Parathyroid adenoma (tissue), 2 donors: ENCODE measurements around the gene SLC35A4.

ENCODE experiments used
- H2AFZ ChIP-seq: fragments of 300-600 bp; sonication (generic); one replicate; pipeline ENCODE4 v1.7.0; 2017; ENCODE audit warnings: antibody characterized with exemption, mild to moderate bottlenecking
- H3K27ac ChIP-seq: fragments of 300-600 bp; sonication (generic); one replicate; pipeline ENCODE4 v1.7.0; 2017
- H3K27me3 ChIP-seq: fragments of 300-600 bp; sonication (generic); one replicate; pipeline ENCODE4 v1.7.0; 2017; ENCODE audit warnings: low read length; ENCODE audit not compliant: control insufficient read depth, insufficient read depth
- H3K36me3 ChIP-seq: fragments of 300-600 bp; sonication (generic); one replicate; pipeline ENCODE4 v1.7.0; 2017; ENCODE audit warnings: low read length; ENCODE audit not compliant: control insufficient read depth, insufficient read depth
- H3K4me1 ChIP-seq: fragments of 300-600 bp; sonication (generic); one replicate; pipeline ENCODE4 v1.7.0; 2017; ENCODE audit warnings: control low read depth
- H3K4me2 ChIP-seq: fragments of 300-600 bp; sonication (generic); one replicate; pipeline ENCODE4 v1.7.0; 2017; ENCODE audit warnings: low read length
- H3K4me3 ChIP-seq: fragments of 300-600 bp; sonication (generic); one replicate; pipeline ENCODE4 v1.7.0; 2017; ENCODE audit warnings: low read depth, low read length
- H3K79me2 ChIP-seq: fragments of 300-600 bp; sonication (generic); one replicate; pipeline ENCODE4 v1.7.0; 2017; ENCODE audit warnings: control low read depth
- H3K9ac ChIP-seq: fragments of 300-600 bp; sonication (generic); one replicate; pipeline ENCODE4 v1.7.0; 2017; ENCODE audit warnings: mild to moderate bottlenecking
- H3K9me3 ChIP-seq: fragments of 300-600 bp; sonication (generic); one replicate; pipeline ENCODE4 v1.7.0; 2017; ENCODE audit warnings: low read length; ENCODE audit not compliant: control insufficient read depth
- TF ChIP-seq, protein P1 (sequence below): fragments of 300-600 bp; sonication (generic); IDR thresholded peaks from one replicate; pipeline ENCODE4 v1.7.0; 2017; ENCODE audit warnings: antibody characterized with exemption, mild to moderate bottlenecking
- donor health status: primary hyperparathyroidism.

The SLC35A4 gene

DNA sequence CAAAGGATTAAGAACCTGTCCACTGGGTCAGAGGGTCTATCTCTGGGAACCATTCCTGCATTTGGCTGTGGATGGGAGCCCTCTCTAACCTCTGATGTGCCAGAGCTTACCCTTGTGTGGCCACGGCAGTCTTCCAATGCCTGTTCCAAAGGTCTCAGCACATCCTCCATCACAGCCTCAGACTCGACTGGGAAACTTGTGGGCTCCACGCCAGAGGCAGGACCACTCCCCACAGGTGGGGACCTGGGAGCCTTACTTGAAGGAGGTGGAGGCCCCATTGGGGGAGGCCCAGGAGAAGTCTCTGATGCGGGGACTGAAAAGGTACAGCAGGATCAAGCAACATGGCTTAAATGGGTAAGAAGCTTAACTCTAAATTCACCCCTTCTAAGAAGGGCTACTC lies 12.8 kb upstream of the SLC35A4 start:
- Histone ChIP-seq H3K9ac (no peak overlapping the region), H2AFZ (no peak overlapping the region), H3K79me2 (peaks cover 16% of the 10 kb centered on the region), H3K36me3 (no peaks in the 10 kb centered on the region), H3K9me3 (no peaks in the 10 kb centered on the region), H3K4me2 (no peak overlapping the region), H3K4me1 (peaks cover 15% of the 10 kb centered on the region), H3K27ac (no peak overlapping the region), H3K27me3 (no peaks in the 10 kb centered on the region), H3K4me3 (no peak overlapping the region)
- TF ChIP-seq, protein P1, sequence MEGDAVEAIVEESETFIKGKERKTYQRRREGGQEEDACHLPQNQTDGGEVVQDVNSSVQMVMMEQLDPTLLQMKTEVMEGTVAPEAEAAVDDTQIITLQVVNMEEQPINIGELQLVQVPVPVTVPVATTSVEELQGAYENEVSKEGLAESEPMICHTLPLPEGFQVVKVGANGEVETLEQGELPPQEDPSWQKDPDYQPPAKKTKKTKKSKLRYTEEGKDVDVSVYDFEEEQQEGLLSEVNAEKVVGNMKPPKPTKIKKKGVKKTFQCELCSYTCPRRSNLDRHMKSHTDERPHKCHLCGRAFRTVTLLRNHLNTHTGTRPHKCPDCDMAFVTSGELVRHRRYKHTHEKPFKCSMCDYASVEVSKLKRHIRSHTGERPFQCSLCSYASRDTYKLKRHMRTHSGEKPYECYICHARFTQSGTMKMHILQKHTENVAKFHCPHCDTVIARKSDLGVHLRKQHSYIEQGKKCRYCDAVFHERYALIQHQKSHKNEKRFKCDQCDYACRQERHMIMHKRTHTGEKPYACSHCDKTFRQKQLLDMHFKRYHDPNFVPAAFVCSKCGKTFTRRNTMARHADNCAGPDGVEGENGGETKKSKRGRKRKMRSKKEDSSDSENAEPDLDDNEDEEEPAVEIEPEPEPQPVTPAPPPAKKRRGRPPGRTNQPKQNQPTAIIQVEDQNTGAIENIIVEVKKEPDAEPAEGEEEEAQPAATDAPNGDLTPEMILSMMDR: no peak

DNA sequence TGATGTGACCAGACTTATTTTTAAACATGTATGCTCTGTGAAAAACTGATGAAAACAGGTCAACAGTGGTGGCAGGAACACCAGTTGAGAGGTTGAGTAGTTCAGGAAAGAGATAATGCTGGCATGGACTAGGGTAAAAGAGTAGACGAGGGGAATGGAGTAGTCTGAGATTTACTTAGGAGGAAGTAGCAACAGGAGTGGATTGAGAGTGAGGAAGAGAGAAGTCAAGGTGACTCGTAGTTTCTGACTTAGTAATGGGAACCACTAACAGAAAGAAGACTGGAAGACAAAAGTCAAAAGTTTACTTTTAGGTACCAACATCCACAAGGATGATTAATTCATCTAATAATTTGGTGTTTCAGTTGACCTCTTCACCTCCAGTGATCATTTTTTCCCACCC lies 11.0 kb upstream of the SLC35A4 start:
- Histone ChIP-seq H3K4me1 (peaks cover 8% of the 10 kb centered on the region), H3K79me2 (peaks cover 18% of the 10 kb centered on the region), H3K27me3 (no peaks in the 10 kb centered on the region), H3K27ac (no peak overlapping the region), H3K36me3 (no peaks in the 10 kb centered on the region), H2AFZ (no peak overlapping the region), H3K4me3 (no peak overlapping the region), H3K4me2 (no peak overlapping the region), H3K9me3 (no peaks in the 10 kb centered on the region), H3K9ac (no peak overlapping the region)
- TF ChIP-seq, protein P1: no peak

DNA sequence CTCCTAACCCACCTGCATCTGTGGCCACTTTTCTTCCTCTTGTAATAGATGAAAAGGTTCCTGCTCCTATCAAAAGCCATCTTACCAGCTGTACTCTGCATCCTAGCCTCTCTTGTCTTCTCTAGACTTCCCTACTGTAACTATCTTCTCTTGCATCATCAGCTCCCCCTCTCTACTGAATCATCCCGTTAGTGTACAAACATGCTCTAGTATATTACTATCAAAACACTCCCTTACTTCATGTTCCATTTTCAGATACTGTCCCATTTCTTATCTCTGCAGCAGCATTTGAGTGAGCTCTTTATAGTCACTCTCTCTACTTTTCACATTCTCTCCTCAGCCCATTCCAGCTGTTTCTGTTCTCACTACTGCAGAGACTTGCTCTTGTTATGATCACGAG lies 10.2 kb upstream of the SLC35A4 start:
- H3K4me2 ChIP-seq: no peak overlapping the region
- H3K27ac ChIP-seq: no peak overlapping the region
- H3K4me1 ChIP-seq: peaks cover 8% of the 10 kb centered on the region
- peaks cover 18% of the 10 kb centered on the region for H3K79me2 ChIP-seq
- no peaks in the 10 kb centered on the region for H3K27me3 ChIP-seq
- no peaks in the 10 kb centered on the region for H3K9me3 ChIP-seq
- TF ChIP-seq, protein P1: no peak
- no peak overlapping the region for H3K9ac ChIP-seq
- H3K4me3 ChIP-seq: no peak overlapping the region
- H3K36me3 ChIP-seq: no peaks in the 10 kb centered on the region
- H2AFZ ChIP-seq: no peak overlapping the region

DNA sequence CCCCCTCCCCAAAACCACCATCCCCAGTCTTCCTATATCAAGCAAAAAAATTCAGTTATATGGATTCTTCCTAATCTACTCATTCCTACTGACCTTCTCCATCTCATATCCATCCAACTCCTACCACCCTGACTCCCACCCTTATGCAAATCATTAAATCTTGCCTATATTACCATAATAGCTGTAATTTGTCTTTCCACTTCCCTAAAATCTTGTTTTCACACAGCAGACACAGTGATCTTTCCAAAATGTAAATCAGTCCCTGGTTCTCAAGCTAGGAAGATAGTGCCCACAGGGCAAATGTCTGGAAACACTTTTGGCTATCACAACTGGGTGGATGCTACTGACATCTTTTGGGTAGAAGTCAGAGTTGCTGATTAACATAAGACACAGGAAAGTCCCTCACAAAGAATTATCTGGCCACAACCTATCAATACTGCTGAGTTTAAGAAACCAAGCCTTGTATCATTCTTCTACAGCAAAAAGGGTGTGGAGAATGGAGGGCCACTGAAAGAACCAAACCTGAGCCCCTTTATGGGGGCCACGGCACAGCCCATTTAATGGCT lies 8.8 kb upstream of the SLC35A4 start:
- no peaks in the 10 kb centered on the region for H3K9me3 ChIP-seq
- H3K4me3 ChIP-seq: no peak overlapping the region
- H3K36me3 ChIP-seq: no peaks in the 10 kb centered on the region
- TF ChIP-seq, protein P1: no peak
- H3K4me1 ChIP-seq: peaks cover 8% of the 10 kb centered on the region
- peaks cover 18% of the 10 kb centered on the region for H3K79me2 ChIP-seq
- H3K27ac ChIP-seq: no peak overlapping the region
- H3K4me2 ChIP-seq: no peak overlapping the region
- H3K27me3 ChIP-seq: no peaks in the 10 kb centered on the region
- no peak overlapping the region for H2AFZ ChIP-seq
- no peak overlapping the region for H3K9ac ChIP-seq

DNA sequence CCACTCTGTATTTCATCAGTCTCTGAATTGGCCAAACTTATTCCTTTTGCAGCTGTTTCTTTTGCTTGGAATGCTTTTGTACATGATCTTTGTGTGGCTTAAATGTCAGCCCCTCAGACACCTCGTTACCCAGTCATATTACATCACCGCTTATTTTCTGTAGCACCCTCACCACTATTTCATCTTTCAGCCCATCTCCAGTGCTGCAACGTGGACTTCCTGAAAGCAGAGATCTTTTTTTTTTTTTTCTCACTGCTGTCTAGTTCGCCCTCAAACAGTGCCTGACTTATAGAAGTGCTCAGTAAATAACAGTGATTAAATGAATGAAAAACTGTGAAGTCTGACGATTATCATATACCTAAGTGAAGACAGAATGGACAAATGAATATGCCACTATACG lies 8.2 kb upstream of the SLC35A4 start:
- H3K27ac ChIP-seq: no peak overlapping the region
- H3K4me3 ChIP-seq: peak overlapping the region; percentile 88
- no peaks in the 10 kb centered on the region for H3K27me3 ChIP-seq
- no peak overlapping the region for H3K9ac ChIP-seq
- peak overlapping the region; percentile 89 for H3K4me2 ChIP-seq
- TF ChIP-seq, protein P1: no peak
- H3K4me1 ChIP-seq: peaks cover 8% of the 10 kb centered on the region
- H3K79me2 ChIP-seq: peaks cover 18% of the 10 kb centered on the region
- no peaks in the 10 kb centered on the region for H3K9me3 ChIP-seq
- peak overlapping the region; percentile 90 for H2AFZ ChIP-seq
- no peaks in the 10 kb centered on the region for H3K36me3 ChIP-seq
